Motor neuron (in vitro differentiated cells): ENCODE data around the gene SLC38A1. TPM values are rescaled to one million over a fixed set of nuclear protein-coding genes. Genes with fewer than 3 reads are reported as not detected.
"Not testable (repeated sequence)": the region's sequence is repeated elsewhere in the genome, so short reads cannot be mapped to it uniquely, and the experiment has no call there.

Experiments used
- ATAC-seq, 8 experiments: fragments of 200-7000 bp; cut with Tn5 transposase; replicated peaks in 6 of 8; 2 replicates each; pipeline ENCODE4 v1.8.0; 2021; ENCODE audit warnings: mild to moderate bottlenecking in 8 of 8, moderate library complexity in 8 of 8
- H3K27ac ChIP-seq, 2 donors: fragments of 250-450 bp; sonication (Bioruptor Pico); 2 replicates each; pipeline ENCODE4 v1.9.0; 2021; ENCODE audit warnings: antibody characterized with exemption in 2 of 2, mild to moderate bottlenecking in 2 of 2, moderate library complexity in 1 of 2
- H3K4me1 ChIP-seq, 2 donors: fragments of 250-450 bp; sonication (Bioruptor Pico); replicated peaks in 1 of 2; 2 replicates each; pipeline ENCODE4 v1.6.1; 2021; ENCODE audit warnings: antibody characterized with exemption in 2 of 2, mild to moderate bottlenecking in 2 of 2, moderate library complexity in 1 of 2
- H3K4me3 ChIP-seq, 5 donors: fragments of 250-450 bp; sonication (Bioruptor Pico); 2 replicates each; pipeline ENCODE4 v1.9.0; 2021; ENCODE audit warnings: antibody characterized with exemption in 5 of 5, mild to moderate bottlenecking in 5 of 5, moderate library complexity in 4 of 5
- WGBS, 10 experiments: fragments of 450-650 bp; shearing (Covaris generic); methylation state at CpG; one replicate each; pipeline ENCODE4 v1.0.0; 2022; 5-methylcytosine and 5-hydroxymethylcytosine counted together
- in situ Hi-C, 9 experiments: fragments of 400-800 bp; cut with MboI; loops; one replicate each; pipeline ENCODE4 v1.15.0; 2021; ENCODE audit warnings: low sequenced_read_pairs in 9 of 9, low pct_unique_long_range_greater_than_20kb in 2 of 9; ENCODE audit not compliant: unreplicated experiment in 9 of 9
- total RNA-seq, 8 experiments: library from RNA; unstranded; fragments of 300-600 nt; gene quantifications; 2 replicates each; pipeline versions ENCODE4 v1.2.3 to v1.2.4, GENCODE V29; 2022

Gene SLC38A1
- total RNA-seq, 8 experiments from 2014 or later = 49.9 to 126 (median 83.0) TPM

DNA sequence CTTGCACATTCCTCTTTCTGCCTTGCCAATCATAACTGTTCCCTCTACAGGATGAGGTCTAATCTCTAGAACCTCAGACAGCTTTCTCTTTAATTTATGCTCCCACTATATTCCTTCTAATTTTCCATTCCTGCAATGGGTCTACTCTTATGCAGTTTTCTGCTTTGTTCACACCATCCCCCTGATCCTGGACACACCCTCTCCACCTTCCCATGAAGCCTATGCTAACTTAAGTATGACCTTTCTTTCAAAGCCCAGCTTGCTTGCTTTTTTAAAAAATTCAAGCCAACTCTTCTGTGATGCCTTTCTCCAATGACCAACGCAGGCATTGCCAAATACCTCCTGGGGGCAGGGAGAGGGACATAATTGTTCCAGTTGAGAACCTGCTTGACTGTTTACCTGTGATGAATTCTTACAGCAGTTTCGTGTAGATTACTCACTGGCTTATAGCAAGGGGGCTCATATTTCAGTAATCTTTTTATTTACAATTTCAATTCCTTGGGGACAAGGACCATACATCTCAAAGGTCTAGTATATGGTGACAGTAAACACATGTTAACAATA lies 7.8 kb downstream of the SLC38A1 start:
- whole genome bisulfite sequencing, 10 experiments = 33 to 100% (median 91%) methylated on average over 1 to 2 of the region's 2 CpGs; no CpG with 5 or more reads in 1 of the 10 experiments
- H3K4me3 ChIP-seq = no peak overlapping the region
- no peak overlapping the region for H3K27ac ChIP-seq
- ATAC-seq = no peak
- in situ Hi-C loops = loop anchor here in 2 of 9 experiments (25.0 kb wide), 1 partner anchor 101 kb away; the partner anchor contains the start of gene SLC38A2 (in 2 of the 2)
- peaks cover 16 to 38% of the 10 kb centered on the region in 2 donors for H3K4me1 ChIP-seq

DNA sequence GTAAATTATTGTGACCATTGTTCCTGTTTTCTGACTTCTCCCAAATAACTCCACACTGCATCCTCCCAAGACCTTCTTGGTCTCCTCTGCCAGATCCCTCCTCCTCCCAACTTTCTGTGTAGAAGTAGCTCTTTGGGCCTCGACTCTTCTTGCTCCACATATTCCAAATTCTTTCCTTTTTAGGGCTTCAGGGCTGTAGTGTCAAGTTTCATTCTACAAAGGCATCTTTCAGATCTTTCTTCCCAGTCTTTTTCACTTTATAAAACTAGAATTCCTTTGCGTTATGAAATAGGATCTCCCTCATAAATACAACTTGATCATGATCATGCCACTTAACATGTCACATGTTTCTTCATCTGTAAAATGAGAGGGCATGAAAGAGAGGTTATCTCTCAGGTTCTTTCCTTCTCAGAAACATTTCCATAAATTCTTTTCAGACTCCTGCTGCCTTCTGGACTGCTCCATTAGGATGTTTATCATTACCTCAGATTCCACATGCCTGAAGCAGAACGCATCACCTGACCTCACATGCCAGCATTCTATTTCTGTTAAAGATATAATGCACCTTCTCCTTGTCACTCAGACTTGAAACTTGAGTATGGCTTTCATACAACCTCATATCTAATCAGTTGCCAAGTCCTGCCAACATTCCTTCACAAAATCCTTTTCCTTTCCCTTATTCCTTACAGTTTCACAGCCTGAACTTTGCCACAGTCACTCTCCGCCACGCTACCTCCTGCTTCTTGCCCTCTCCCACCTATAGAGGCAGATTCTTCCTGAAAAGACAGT lies 8.5 kb downstream of the SLC38A1 start:
- in situ Hi-C loops = loop anchor here in 2 of 9 experiments (25.0 kb wide), 1 partner anchor 102 kb away; the partner anchor contains the start of gene SLC38A2 (in 2 of the 2)
- Histone ChIP-seq H3K4me1 (peaks cover 11 to 32% of the 10 kb centered on the region in 2 donors), H3K4me3 (no peak overlapping the region), H3K27ac (no peak overlapping the region)
- WGBS, 10 experiments = 36 to 100% (median 69%) methylated on average over 1 to 5 of the region's 5 CpGs; no CpG with 5 or more reads in 1 of the 10 experiments
- ATAC-seq = peak in 6 of 8 experiments; percentile 9 to 67 (median 38)

DNA sequence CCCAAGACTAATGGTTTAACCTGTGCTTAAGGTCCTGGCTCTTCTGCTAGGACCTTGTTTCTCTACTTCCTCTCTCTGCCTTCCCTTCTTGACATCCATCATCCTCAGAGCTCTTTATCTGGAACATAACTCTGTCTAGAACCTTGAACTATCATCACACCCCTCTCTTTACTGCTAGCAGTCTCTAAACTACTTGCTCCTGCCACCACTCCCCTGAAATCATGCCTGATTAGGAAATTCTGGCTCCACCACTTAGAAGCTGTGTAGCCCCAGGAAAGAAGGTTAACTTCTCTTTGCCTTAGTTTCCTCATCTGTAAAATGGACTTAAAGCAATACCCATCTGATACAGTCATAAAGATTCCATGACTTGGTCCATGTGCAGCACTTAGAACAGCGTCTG lies 9.1 kb downstream of the SLC38A1 start:
- 40 to 100% (median 100%) methylated on average over 1 of the region's 1 CpG; no CpG with 5 or more reads in 5 of the 10 experiments for WGBS, 10 experiments
- no peak overlapping the region for H3K27ac ChIP-seq
- no peak for ATAC-seq
- in situ Hi-C loops = loop anchor here in 2 of 9 experiments (25.0 kb wide), 1 partner anchor 103 kb away; the partner anchor contains the start of gene SLC38A2 (in 2 of the 2)
- H3K4me3 ChIP-seq = no peak overlapping the region
- peaks cover 7 to 26% of the 10 kb centered on the region in 2 donors for H3K4me1 ChIP-seq

DNA sequence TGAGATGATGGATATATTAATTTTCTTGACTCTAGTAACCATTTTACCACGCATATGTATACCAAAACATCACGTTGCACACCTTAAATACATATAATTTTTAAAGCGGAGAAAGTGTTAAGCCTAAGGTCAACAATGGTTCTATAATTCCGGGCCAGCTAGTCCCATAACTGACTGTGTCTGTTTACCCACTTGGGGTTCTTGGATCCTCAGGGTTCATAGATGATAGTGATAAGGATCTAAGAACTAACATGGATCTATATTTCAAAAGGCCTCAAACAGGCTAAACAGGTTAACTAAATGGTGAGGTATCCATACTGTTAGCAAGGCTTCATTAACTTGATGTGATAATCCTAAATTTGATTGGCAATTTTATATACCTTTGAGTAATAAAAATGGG lies 9.8 kb downstream of the SLC38A1 start:
- H3K4me1 ChIP-seq = peaks cover 6 to 21% of the 10 kb centered on the region in 2 donors
- no peak overlapping the region for H3K4me3 ChIP-seq
- in situ Hi-C loops = loop anchor here in 2 of 9 experiments (25.0 kb wide), 1 partner anchor 103 kb away; the partner anchor contains the start of gene SLC38A2 (in 2 of the 2)
- no peak overlapping the region for H3K27ac ChIP-seq
- ATAC-seq = no peak
- 80 to 100% (median 98%) methylated on average over 2 to 4 of the region's 4 CpGs; no CpG with 5 or more reads in 2 of the 10 experiments for WGBS, 10 experiments

DNA sequence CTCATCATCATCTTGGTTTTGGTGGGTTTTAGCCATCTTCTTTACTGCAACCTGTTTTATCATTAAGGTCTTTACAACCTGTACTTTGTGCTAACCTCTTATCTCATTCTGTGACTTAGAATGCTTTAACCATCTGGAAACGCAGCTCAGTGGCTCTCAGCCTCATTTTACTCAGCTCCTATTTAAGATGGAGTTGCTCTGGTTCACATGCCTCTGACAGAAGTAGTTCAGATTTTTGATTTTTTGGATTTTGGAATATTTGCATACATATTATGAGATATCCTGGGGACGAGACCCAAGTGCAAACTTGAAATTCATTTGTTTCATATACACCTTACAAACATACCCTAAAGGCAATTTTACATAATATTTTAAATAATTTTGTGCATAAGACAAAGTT lies 10.7 kb downstream of the SLC38A1 start:
- WGBS, 10 experiments = 49 to 100% (median 81%) methylated on average over 1 to 2 of the region's 2 CpGs; no CpG with 5 or more reads in 2 of the 10 experiments
- in situ Hi-C loops = loop anchor here in 2 of 9 experiments (25.0 kb wide), 1 partner anchor 104 kb away; the partner anchor contains the start of gene SLC38A2 (in 2 of the 2)
- H3K4me3 ChIP-seq = no peak overlapping the region
- no peak for ATAC-seq
- H3K27ac ChIP-seq = no peak overlapping the region
- peaks cover 0 to 11% of the 10 kb centered on the region in 2 donors for H3K4me1 ChIP-seq

DNA sequence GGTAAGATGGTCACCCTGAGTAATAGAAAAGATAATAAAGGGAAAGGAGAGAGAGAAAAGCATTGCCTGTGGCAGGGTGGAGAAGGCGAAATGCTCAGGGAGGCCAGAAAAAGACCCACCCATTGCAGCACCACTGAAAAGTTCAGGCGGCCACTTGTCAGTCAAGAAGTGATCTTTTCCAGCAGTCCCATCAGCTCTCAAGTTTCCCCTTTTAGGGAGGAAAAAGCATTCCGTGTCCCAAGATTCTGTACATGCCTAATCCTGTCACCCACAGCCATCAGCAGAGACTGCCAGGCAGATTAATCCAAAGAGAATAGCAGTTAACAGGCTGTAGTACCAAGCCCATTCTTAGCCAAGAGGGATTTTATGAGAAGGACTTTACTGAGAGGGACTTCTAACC lies 11.9 kb downstream of the SLC38A1 start:
- in situ Hi-C loops = loop anchor here in 2 of 9 experiments (25.0 kb wide), 1 partner anchor 105 kb away; the partner anchor contains the start of gene SLC38A2 (in 2 of the 2)
- peak in 2 of 8 experiments; percentile 5 to 12 for ATAC-seq
- Histone ChIP-seq H3K4me1 (no peaks in the 10 kb centered on the region), H3K27ac (no peak overlapping the region), H3K4me3 (no peak overlapping the region)
- 47 to 100% (median 80%) methylated on average over 1 to 3 of the region's 3 CpGs; no CpG with 5 or more reads in 3 of the 10 experiments for WGBS, 10 experiments

DNA sequence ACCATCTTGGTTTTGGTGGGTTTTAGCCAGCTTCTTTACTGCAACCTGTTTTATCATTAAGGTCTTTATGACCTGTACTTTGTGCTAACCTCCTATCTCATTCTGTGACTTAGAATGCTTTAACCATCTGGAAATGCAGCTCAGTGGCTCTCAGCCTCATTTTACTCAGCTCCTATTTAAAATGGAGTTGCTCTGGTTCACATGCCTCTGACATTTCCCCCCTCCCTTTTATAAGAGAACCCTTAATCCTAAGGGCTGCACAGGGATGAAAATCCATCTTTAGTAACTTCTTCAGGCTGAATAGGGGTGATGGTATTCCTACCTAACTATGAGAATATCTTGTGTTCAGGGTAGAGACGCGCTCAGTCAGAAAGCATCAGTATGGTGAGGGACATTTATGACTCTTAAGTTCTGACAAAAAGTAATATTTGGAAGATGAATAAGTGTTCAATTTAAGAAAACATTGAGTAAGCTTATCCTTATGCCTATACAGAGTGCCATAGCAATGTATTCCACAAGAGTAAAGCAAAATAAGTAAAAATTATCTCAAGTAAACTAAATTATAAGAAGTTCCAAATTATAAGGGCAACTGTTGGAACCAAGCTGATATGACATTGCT lies 15.2 kb downstream of the SLC38A1 start:
- ATAC-seq = no peak
- Histone ChIP-seq H3K27ac (no peak overlapping the region), H3K4me3 (no peak overlapping the region), H3K4me1 (no peaks in the 10 kb centered on the region)
- in situ Hi-C loops = loop anchor here in 2 of 9 experiments (25.0 kb wide), 1 partner anchor 109 kb away; the partner anchor contains the start of gene SLC38A2 (in 2 of the 2)
- 90 to 100% (median 100%) methylated on average over 2 of the region's 2 CpGs; no CpG with 5 or more reads in 5 of the 10 experiments for WGBS, 10 experiments

DNA sequence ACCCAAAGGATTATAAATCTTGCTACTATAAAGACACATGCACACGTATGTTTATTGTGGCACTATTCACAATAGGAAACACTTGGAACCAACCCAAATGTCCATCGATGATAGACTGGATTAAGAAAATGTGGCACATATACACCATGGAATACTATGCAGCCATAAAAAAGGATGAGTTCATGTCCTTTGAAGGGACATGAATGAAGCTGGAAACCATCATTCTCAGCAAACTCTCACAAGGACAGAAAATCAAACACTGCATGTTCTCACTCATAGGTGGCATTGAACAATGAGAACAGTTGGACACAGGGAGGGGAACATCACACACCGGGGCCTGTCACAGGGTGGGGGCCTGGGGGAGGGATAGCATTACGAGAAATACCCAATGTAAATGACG lies 16.8 kb downstream of the SLC38A1 start:
- not testable (repeated sequence) for H3K4me3 ChIP-seq, ATAC-seq, H3K4me1 ChIP-seq, H3K27ac ChIP-seq
- in situ Hi-C loops = loop anchor here in 2 of 9 experiments (25.0 kb wide), 1 partner anchor 110 kb away; the partner anchor contains the start of gene SLC38A2 (in 2 of the 2)
- WGBS, 10 experiments = 89 to 100% (median 100%) methylated on average over 1 to 3 of the region's 5 CpGs; no CpG with 5 or more reads in 5 of the 10 experiments

DNA sequence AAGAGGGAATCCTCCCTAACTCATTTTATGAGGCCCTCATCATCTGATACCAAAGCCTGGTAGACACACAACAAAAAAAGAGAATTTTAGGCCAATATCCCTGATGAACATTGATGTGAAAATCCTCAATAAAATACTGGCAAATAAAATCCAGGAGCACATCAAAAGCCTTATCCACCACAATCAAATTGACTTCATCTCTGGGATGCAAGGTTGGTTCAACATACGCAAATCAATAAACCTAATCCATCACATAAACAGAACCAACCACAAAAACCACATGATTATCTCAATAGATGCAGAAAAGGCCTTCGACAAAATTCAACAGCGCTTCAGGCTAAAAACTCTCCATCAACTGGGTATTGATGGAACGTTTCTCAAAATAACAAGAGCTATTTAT lies 18.9 kb downstream of the SLC38A1 start:
- H3K4me3 ChIP-seq, H3K27ac ChIP-seq, H3K4me1 ChIP-seq, ATAC-seq: not testable (repeated sequence)
- 67 to 100% (median 83%) methylated on average over 3 to 4 of the region's 4 CpGs; no CpG with 5 or more reads in 1 of the 10 experiments for WGBS, 10 experiments
- in situ Hi-C loops = loop anchor here in 2 of 9 experiments (25.0 kb wide), 1 partner anchor 112 kb away; the partner anchor contains the start of gene SLC38A2 (in 2 of the 2)

DNA sequence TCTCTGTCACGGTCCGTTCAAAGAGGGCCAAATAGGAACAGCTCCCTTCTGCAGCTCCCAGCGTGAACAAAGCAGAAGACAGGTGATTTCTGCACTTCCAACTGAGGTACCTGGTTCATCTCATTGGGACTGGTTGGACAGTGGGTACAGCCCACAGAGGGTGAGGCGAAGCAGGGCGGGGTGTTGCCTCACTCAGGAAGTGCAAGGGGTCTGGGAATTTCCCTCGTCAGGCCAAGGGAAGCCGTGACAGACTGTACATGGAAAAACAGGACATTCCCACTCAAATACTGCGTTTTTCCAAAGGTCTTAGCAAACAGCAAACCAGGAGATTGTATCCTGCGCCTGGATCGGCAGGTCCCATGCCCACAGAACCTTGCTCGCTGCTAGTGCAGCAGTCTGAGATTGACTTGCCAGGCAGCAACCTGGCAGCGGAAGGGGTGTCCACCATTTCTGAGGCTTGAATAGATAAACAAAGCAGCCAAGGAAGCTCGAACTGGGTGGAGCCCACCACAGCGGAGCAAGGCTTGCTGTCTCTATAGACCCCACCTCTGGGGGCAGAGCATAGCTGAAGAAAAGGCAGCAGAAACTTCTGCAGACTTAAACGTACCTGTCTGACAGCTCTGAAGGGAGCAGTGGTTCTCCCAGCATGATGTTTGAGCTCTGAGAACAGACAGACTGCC lies 22.7 kb downstream of the SLC38A1 start:
- in situ Hi-C loops = no loop called here
- no peaks in the 10 kb centered on the region for H3K4me1 ChIP-seq
- no peak for ATAC-seq
- no peak overlapping the region for H3K4me3 ChIP-seq
- WGBS, 10 experiments = 76 to 100% (median 96%) methylated on average over 3 to 13 of the region's 15 CpGs; no CpG with 5 or more reads in 1 of the 10 experiments
- no peak overlapping the region for H3K27ac ChIP-seq

DNA sequence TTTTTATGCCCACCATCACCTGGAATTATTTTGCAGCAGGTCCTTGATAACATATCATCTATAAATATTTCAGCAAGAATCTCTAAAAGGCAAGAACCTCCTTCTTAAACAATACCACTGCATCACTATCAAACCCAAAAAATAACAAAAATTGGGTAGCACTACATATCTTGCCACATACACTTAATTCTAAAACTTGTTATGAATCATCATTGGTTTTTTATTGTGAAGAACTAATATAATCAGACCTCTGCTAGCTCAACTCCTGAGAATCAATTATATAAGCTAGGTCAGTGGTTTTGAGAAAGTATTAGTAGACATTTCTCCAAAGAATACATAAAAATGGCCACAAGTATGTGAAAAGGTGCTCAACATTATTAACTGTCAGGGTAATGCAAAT lies 23.8 kb downstream of the SLC38A1 start:
- no peaks in the 10 kb centered on the region for H3K4me1 ChIP-seq
- no peak overlapping the region for H3K27ac ChIP-seq
- no peak for ATAC-seq
- in situ Hi-C loops = no loop called here
- H3K4me3 ChIP-seq = no peak overlapping the region
